Endodermal cell (in vitro differentiated cells): ENCODE results near the gene ALOXE3. TPM values are rescaled to one million over a fixed set of nuclear protein-coding genes. Genes with fewer than 3 reads are reported as not detected.

ENCODE experiments used
- DNase-seq: peaks from one replicate; pipeline ENCODE4 v3.0.0-alpha.2; 2017
- H3K27ac ChIP-seq: 2 replicates; pipeline ENCODE4 v1.5.1; 2013; ENCODE audit warnings: mild to moderate bottlenecking, low read depth, low read length, moderate library complexity
- H3K27me3 ChIP-seq: 2 replicates; pipeline ENCODE4 v1.6.1; 2013; ENCODE audit warnings: mild to moderate bottlenecking, low read length, moderate library complexity; ENCODE audit not compliant: insufficient read depth, control insufficient read depth, poor library complexity, severe bottlenecking
- H3K36me3 ChIP-seq: 2 replicates; pipeline ENCODE4 v1.7.0; 2013; ENCODE audit warnings: mild to moderate bottlenecking, low read length, moderate library complexity; ENCODE audit not compliant: control insufficient read depth, insufficient read depth
- H3K4me1 ChIP-seq: one replicate; pipeline ENCODE4 v1.7.0; 2013; ENCODE audit warnings: low read length; ENCODE audit not compliant: control insufficient read depth, insufficient read depth
- H3K4me3 ChIP-seq: 2 replicates; pipeline ENCODE4 v1.5.1; 2013; ENCODE audit warnings: mild to moderate bottlenecking, low read length, moderate library complexity
- H3K9ac ChIP-seq: 2 replicates; pipeline ENCODE4 v1.6.1; 2013; ENCODE audit warnings: mild to moderate bottlenecking, low read length, moderate library complexity; ENCODE audit not compliant: poor library complexity, severe bottlenecking; ENCODE audit errors: extremely low read depth
- H3K9me3 ChIP-seq: 2 replicates; pipeline ENCODE4 v1.6.1; 2013; ENCODE audit warnings: mild to moderate bottlenecking, low read length, moderate library complexity; ENCODE audit not compliant: control insufficient read depth
- H3K27ac Mint-ChIP-seq: 2 replicates; pipeline ENCODE4 v1.8.0; 2020; ENCODE audit warnings: mixed read lengths
- H3K27me3 Mint-ChIP-seq: 2 replicates; pipeline ENCODE4 v1.8.0; 2021; ENCODE audit warnings: mild to moderate bottlenecking, mixed read lengths; ENCODE audit not compliant: insufficient read depth
- H3K36me3 Mint-ChIP-seq: 2 replicates; pipeline ENCODE4 v1.8.0; 2020; ENCODE audit warnings: low read depth, mixed read lengths
- H3K4me1 Mint-ChIP-seq: 2 replicates; pipeline ENCODE4 v1.8.0; 2020; ENCODE audit warnings: mixed read lengths
- H3K4me3 Mint-ChIP-seq: 2 replicates; pipeline ENCODE4 v1.8.0; 2020; ENCODE audit warnings: mild to moderate bottlenecking, moderate library complexity, mixed read lengths
- H3K9me3 Mint-ChIP-seq: 2 replicates; pipeline ENCODE4 v1.8.0; 2020; ENCODE audit warnings: mild to moderate bottlenecking, mixed read lengths
- WGBS, 2 experiments: methylation state at CpG; one replicate each; pipeline versions ENCODE4 v1.1.5 to v1.1.7; 2013; ENCODE audit warnings: missing lambda C conversion rate in 2 of 2, mixed read lengths in 1 of 2; ENCODE audit not compliant: insufficient coverage in 1 of 2, insufficient read length in 1 of 2; 5-methylcytosine and 5-hydroxymethylcytosine counted together
- total RNA-seq, 2 donors: library from RNA; stranded (reverse); fragmentation: NEBNext Ultra II Directional in 1 of 2; extraction: Animal tissue kit (Norgen Biotek cat#: 25700) in 1 of 2; gene quantifications; 2 replicates in 1 of 2; 3 replicates in 1 of 2; pipeline ENCODE4 v1.2.1, GENCODE V29; 2021
- TF ChIP-seq, protein P1 (sequence below): fragments of 200-600 bp; sonication (generic); conservative IDR thresholded peaks from 2 replicates; pipeline ENCODE4 v1.5.0; 2021; ENCODE audit warnings: antibody characterized with exemption, mild to moderate bottlenecking

ALOXE3 gene
- total RNA-seq, 2 donors from 2014 or later: 0.13 to 0.49 TPM

- Mint-ChIP-seq H3K4me3 (no peak overlapping the region), H3K36me3 (peaks cover 38% of the 10 kb centered on the region), H3K27ac (no peak overlapping the region), H3K27me3 (no peaks in the 10 kb centered on the region), H3K4me1 (no peaks in the 10 kb centered on the region), H3K9me3 (no peaks in the 10 kb centered on the region)
- Histone ChIP-seq H3K4me1 (no peaks in the 10 kb centered on the region), H3K9ac (no peak overlapping the region), H3K27ac (no peak overlapping the region), H3K36me3 (peaks cover 31% of the 10 kb centered on the region), H3K9me3 (no peaks in the 10 kb centered on the region), H3K4me3 (no peak overlapping the region), H3K27me3 (peaks cover 14% of the 10 kb centered on the region)
- DNase-seq: no peak
- 93 to 94% methylated on average over 13 to 16 of the region's 18 CpGs for WGBS, 2 experiments
- TF ChIP-seq, protein P1, sequence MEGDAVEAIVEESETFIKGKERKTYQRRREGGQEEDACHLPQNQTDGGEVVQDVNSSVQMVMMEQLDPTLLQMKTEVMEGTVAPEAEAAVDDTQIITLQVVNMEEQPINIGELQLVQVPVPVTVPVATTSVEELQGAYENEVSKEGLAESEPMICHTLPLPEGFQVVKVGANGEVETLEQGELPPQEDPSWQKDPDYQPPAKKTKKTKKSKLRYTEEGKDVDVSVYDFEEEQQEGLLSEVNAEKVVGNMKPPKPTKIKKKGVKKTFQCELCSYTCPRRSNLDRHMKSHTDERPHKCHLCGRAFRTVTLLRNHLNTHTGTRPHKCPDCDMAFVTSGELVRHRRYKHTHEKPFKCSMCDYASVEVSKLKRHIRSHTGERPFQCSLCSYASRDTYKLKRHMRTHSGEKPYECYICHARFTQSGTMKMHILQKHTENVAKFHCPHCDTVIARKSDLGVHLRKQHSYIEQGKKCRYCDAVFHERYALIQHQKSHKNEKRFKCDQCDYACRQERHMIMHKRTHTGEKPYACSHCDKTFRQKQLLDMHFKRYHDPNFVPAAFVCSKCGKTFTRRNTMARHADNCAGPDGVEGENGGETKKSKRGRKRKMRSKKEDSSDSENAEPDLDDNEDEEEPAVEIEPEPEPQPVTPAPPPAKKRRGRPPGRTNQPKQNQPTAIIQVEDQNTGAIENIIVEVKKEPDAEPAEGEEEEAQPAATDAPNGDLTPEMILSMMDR: no peak
Observed at GRCh38 chr17:8140065-8141029, 22.0 kb upstream of the ALOXE3 start.

DNA sequence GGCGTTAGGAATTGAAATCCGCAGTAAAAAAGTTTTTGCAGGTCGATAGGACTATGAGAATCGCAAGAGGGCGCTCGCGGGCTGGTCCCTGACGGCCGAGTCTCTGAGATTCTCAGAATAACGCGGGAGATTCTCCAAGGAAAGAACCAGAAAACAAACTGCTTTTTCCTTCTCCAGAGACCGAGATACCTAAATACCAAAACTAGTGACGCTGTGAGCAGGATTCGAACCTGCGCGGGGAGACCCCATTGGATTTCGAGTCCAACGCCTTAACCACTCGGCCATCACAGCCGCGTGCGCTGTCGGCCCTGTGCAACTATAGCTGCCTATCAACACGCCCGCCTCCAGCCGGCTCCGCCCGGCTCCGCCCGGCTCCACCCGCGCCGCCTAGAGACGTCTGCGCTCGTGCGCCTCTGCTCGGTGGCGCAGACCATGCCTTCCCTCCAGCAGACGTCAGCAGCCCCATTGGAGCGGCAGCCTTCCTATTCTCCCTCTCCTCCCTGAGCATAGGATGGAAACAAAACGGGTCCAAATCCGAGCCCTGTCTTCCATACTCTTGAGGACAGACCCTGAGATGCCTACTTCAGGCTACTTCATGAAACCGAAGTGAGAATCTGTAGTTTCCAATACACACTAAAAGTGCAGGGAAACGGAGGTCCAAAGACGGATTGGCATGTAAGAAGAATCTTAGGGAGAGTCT is 20.5 kb upstream of the ALOXE3 start:
- H3K27me3 ChIP-seq: peaks cover 14% of the 10 kb centered on the region
- H3K4me1 Mint-ChIP-seq: peaks cover 2% of the 10 kb centered on the region
- peaks cover 33% of the 10 kb centered on the region for H3K36me3 Mint-ChIP-seq
- peaks cover 27% of the 10 kb centered on the region for H3K36me3 ChIP-seq
- no peaks in the 10 kb centered on the region for H3K9me3 ChIP-seq
- H3K4me3 Mint-ChIP-seq: no peak overlapping the region
- peak; percentile 100 for DNase-seq
- H3K4me3 ChIP-seq: peak overlapping the region; percentile 98
- WGBS, 2 experiments: 0 to 1% methylated on average over 26 to 46 of the region's 46 CpGs
- no peaks in the 10 kb centered on the region for H3K4me1 ChIP-seq
- H3K9ac ChIP-seq: peak overlapping the region; percentile 75
- H3K27me3 Mint-ChIP-seq: no peaks in the 10 kb centered on the region
- no peak overlapping the region for H3K27ac Mint-ChIP-seq
- TF ChIP-seq, protein P1: peak; percentile 95
- no peaks in the 10 kb centered on the region for H3K9me3 Mint-ChIP-seq
- peak overlapping the region; percentile 89 for H3K27ac ChIP-seq

DNA sequence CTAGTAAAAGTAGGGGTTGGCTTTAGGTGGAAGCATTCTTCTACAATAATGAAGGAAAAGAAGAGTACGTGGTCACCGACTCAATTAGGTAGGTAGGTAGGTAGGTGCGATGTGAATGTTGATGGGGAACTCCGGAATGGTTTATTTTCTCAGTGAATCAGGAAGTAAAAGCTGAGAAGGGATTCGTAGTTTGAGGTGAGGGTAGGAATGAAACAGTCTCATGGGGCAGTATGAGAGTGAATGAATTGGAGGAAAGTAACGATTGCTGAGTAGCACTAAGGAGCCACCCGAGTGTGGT is 20.0 kb upstream of the ALOXE3 start:
- TF ChIP-seq, protein P1: no peak
- Histone ChIP-seq H3K4me1 (no peaks in the 10 kb centered on the region), H3K36me3 (peaks cover 27% of the 10 kb centered on the region), H3K9me3 (no peaks in the 10 kb centered on the region), H3K4me3 (peak overlapping the region; percentile 98), H3K27me3 (peaks cover 14% of the 10 kb centered on the region), H3K27ac (no peak overlapping the region), H3K9ac (peak overlapping the region; percentile 44)
- WGBS, 2 experiments: 0 to 2% methylated on average over 6 to 7 of the region's 7 CpGs
- Mint-ChIP-seq H3K4me1 (peaks cover 5% of the 10 kb centered on the region), H3K36me3 (peaks cover 32% of the 10 kb centered on the region), H3K4me3 (no peak overlapping the region), H3K9me3 (no peaks in the 10 kb centered on the region), H3K27me3 (no peaks in the 10 kb centered on the region), H3K27ac (no peak overlapping the region)
- no peak for DNase-seq
